ENCODE data around the gene UBXN1. TPM values are rescaled to one million over a fixed set of nuclear protein-coding genes. Genes with fewer than 3 reads are reported as not detected.
A peak's percentile ranks its signal among the peaks of the same experiment; 100 is the strongest.

The UBXN1 gene, protein sequence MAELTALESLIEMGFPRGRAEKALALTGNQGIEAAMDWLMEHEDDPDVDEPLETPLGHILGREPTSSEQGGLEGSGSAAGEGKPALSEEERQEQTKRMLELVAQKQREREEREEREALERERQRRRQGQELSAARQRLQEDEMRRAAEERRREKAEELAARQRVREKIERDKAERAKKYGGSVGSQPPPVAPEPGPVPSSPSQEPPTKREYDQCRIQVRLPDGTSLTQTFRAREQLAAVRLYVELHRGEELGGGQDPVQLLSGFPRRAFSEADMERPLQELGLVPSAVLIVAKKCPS
- total RNA-seq (100 to 1,000 TPM; 180 to 199 (median 196) TPM), total RNA-seq (76.0 to 172 (median 127) reads per million in 29 experiments)
- total RNA-seq (2013), result 126 TPM

- ATAC-seq (replicated peaks in 1 of 4), result peak; percentile 80 to 88 (median 87)
- Histone ChIP-seq H3K4me3 (ENCODE audit: control insufficient read depth in 1 of 2, extremely low read depth in 1 of 2, low read length in 1 of 2) (peak within 1 kb of the TSS; percentile 94 to 95), H3K36me3 (ENCODE audit: control insufficient read depth in 2 of 2, extremely low read depth in 1 of 2, insufficient read depth in 1 of 2, low read length in 1 of 2) (peaks cover 0 to 18% of the 10 kb centered on the region in 2 donors), H3K4me1 (ENCODE audit: control insufficient read depth in 1 of 2, extremely low read depth in 1 of 2, insufficient read depth in 2 of 2, low read length in 2 of 2) (peaks cover 12 to 25% of the 10 kb centered on the region in 2 experiments), H3K27ac (ENCODE audit: low read length) (peak within 1 kb of the TSS; percentile 91), H3K27me3 (replicated peaks in 1 of 2; ENCODE audit: control insufficient read depth in 2 of 2, extremely low read depth in 1 of 2, insufficient read depth in 2 of 2, low read length in 1 of 2) (no peaks in the 10 kb centered on the region), H3K9me3 (no peaks in the 10 kb centered on the region)
- peak; percentile 62 to 89 (median 78) for DNase-seq
- Mint-ChIP-seq H3K27me3 (no peaks in the 10 kb centered on the region), H3K4me3 (peak within 1 kb of the TSS; percentile 86 to 89 (median 87)), H3K36me3 (peaks cover 23% of the 10 kb centered on the region), H3K27ac (peak within 1 kb of the TSS; percentile 95), H3K4me1 (peaks cover 40 to 42% (median 41%) of the 10 kb centered on the region in 3 donors), H3K9me3 (no peaks in the 10 kb centered on the region)
- ChIA-PET CTCF (interaction anchor here (0.6 to 0.7 kb wide), 3 partner anchors 13 to 16 kb away, joined by 3 read pairs; no protein-coding TSS in a partner anchor), POLR2A (interaction anchor here (0.5 to 1.3 kb wide), 7 partner anchors 14 to 105 kb away, joined by 3 to 8 read pairs (median 4); partner anchors contain the start of genes C11orf98 (in 1 of the 2), CSKMT (in 1 of the 2) and EEF1G (in 1 of the 2))
- under 1% methylated on average over 34 of the region's 55 CpGs for WGBS (ENCODE audit: insufficient coverage)
Measured at GRCh38 chr11:62678770-62679696, at the start of gene UBXN1. TSS of gene UBXN1 (minus strand) at chr11:62679073. CDS start at chr11:62678923, 150 bp downstream.

DNA sequence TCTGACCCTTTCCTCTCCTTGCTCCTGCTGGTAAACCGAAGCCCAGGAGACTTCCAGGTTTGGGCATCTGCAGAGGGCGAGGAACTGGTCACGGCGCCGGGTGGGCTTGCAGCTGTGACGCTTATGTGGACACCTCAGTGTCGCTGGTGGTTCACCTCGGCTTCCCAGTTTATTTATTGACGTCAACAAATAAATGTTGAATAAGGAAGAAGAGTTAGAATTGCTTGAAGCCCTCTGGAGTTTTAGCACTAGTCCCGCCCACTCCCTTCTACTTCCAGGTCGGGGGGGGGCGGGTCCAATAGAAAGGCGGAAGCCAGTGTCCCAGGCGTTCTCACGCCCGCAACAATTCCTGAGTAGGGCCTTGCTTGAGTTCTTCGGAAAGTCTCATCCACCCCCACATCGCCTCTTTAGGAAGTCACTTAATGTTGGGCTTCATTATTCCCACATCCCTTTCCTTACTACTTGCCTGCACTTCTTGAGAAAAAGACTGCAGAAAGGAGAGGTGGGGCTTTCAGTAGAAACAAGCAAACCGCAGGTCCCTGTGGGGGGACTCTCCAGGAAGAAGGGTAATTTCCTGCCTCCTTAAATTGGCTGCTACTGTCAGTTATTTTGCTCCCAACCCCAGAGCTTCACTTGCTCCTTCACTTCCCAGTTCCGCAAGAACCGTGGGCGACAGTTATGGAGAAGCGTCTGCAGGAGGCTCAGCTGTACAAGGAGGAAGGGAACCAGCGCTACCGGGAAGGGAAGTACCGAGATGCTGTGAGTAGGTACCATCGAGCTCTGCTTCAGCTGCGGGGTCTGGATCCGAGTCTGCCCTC lies 49.5 kb upstream of the UBXN1 start, which contains the start of gene TTC9C:
Gene TTC9C (plus strand): TSS at position 316 of the 818 bp plus-strand sequence. CDS start 363 bp downstream, at position 679.
- Mint-ChIP-seq H3K4me1 (peaks cover 47 to 58% (median 56%) of the 10 kb centered on the region in 3 donors), H3K9me3 (no peaks in the 10 kb centered on the region), H3K4me3 (peak within 1 kb of the TSS; percentile 95 to 98 (median 98)), H3K27ac (peak within 1 kb of the TSS; percentile 98 to 99), H3K27me3 (no peaks in the 10 kb centered on the region), H3K36me3 (peaks cover 30% of the 10 kb centered on the region)
- H3K27me3 ChIP-seq (replicated peaks in 1 of 2; ENCODE audit: control insufficient read depth in 2 of 2, extremely low read depth in 1 of 2, insufficient read depth in 2 of 2, low read length in 1 of 2), result no peaks in the 10 kb centered on the region
- WGBS (ENCODE audit: insufficient coverage), result 2% methylated on average over 14 of the region's 29 CpGs
- ATAC-seq (replicated peaks in 1 of 4) (peak; percentile 38 to 51 (median 44)), DNase-seq (peak; percentile 72 to 89 (median 79))
- POLR2A ChIA-PET, result interaction anchor here (0.6 to 3.0 kb wide), 6 partner anchors 25 to 136 kb away, joined by 3 to 19 read pairs (median 8); partner anchors contain the start of genes C11orf98 (in 2 of the 2), CSKMT (in 2 of the 2) and ZBTB3 (in 1 of the 2)
- peaks cover 1 to 32% of the 10 kb centered on the region in 2 donors for H3K36me3 ChIP-seq (ENCODE audit: control insufficient read depth in 2 of 2, extremely low read depth in 1 of 2, insufficient read depth in 1 of 2, low read length in 1 of 2)
- peak within 1 kb of the TSS; percentile 86 to 95 for H3K4me3 ChIP-seq (ENCODE audit: control insufficient read depth in 1 of 2, extremely low read depth in 1 of 2, low read length in 1 of 2)
- peaks cover 20 to 47% of the 10 kb centered on the region in 2 experiments for H3K4me1 ChIP-seq (ENCODE audit: control insufficient read depth in 1 of 2, extremely low read depth in 1 of 2, insufficient read depth in 2 of 2, low read length in 2 of 2)
- peak within 1 kb of the TSS; percentile 94 for H3K27ac ChIP-seq (ENCODE audit: low read length)
- CTCF ChIA-PET, result interaction anchor here in 1 of 2 donors (1.1 to 2.8 kb wide), 3 partner anchors 25 to 58 kb away, joined by 3 to 14 read pairs (median 10); partner anchors contain the start of gene ZBTB3
- no peaks in the 10 kb centered on the region for H3K9me3 ChIP-seq

GRCh38 chr11:62727872-62728170 lies 48.9 kb upstream of the UBXN1 start:
- H3K27me3 Mint-ChIP-seq, result no peaks in the 10 kb centered on the region
- CTCF ChIA-PET, result interaction anchor here (0.6 to 2.8 kb wide), 15 partner anchors 9 to 1299 kb away, joined by 3 to 14 read pairs (median 3); partner anchors contain the start of genes C11orf98 (in 1 of the 2), CSKMT (in 1 of the 2), SLC3A2 (in 1 of the 2) and TUT1 (in 1 of the 2)
- peaks cover 4 to 32% of the 10 kb centered on the region in 2 donors for H3K36me3 ChIP-seq (ENCODE audit: control insufficient read depth in 2 of 2, extremely low read depth in 1 of 2, insufficient read depth in 1 of 2, low read length in 1 of 2)
- DNase-seq, result peak in 34 of 35 experiments; percentile 65 to 95 (median 81)
- no peaks in the 10 kb centered on the region for H3K9me3 ChIP-seq
- peaks cover 30% of the 10 kb centered on the region for H3K36me3 Mint-ChIP-seq
- H3K27ac ChIP-seq (ENCODE audit: low read length), result peak overlapping the region; percentile 94
- WGBS (ENCODE audit: insufficient coverage), result 0% methylated on average over 11 of the region's 20 CpGs
- POLR2A ChIA-PET, result interaction anchor here (0.8 to 3.0 kb wide), 12 partner anchors 19 to 172 kb away, joined by 3 to 19 read pairs (median 6); partner anchors contain the start of genes C11orf98 (in 2 of the 2), CSKMT (in 2 of the 2), TMEM179B (in 1 of the 2) and TUT1 (in 1 of the 2)
- peaks cover 20 to 47% of the 10 kb centered on the region in 2 experiments for H3K4me1 ChIP-seq (ENCODE audit: control insufficient read depth in 1 of 2, extremely low read depth in 1 of 2, insufficient read depth in 2 of 2, low read length in 2 of 2)
- H3K4me3 Mint-ChIP-seq, result peak overlapping the region; percentile 95 to 98 (median 98)
- peak overlapping the region; percentile 98 to 99 for H3K27ac Mint-ChIP-seq
- H3K9me3 Mint-ChIP-seq, result no peaks in the 10 kb centered on the region
- H3K4me1 Mint-ChIP-seq, result peaks cover 42 to 57% (median 53%) of the 10 kb centered on the region in 3 donors
- peak; percentile 59 to 65 (median 60) for ATAC-seq (replicated peaks in 1 of 4)
- peak overlapping the region; percentile 86 to 95 for H3K4me3 ChIP-seq (ENCODE audit: control insufficient read depth in 1 of 2, extremely low read depth in 1 of 2, low read length in 1 of 2)
- no peaks in the 10 kb centered on the region for H3K27me3 ChIP-seq (replicated peaks in 1 of 2; ENCODE audit: control insufficient read depth in 2 of 2, extremely low read depth in 1 of 2, insufficient read depth in 2 of 2, low read length in 1 of 2)

- DNase-seq (peak; percentile 96 to 100 (median 98)), ATAC-seq (replicated peaks in 1 of 4) (peak; percentile 77 to 84 (median 82))
- H3K4me1 ChIP-seq (ENCODE audit: control insufficient read depth in 1 of 2, extremely low read depth in 1 of 2, insufficient read depth in 2 of 2, low read length in 2 of 2), result peaks cover 20 to 43% of the 10 kb centered on the region in 2 experiments
- H3K9me3 Mint-ChIP-seq, result no peaks in the 10 kb centered on the region
- H3K4me3 ChIP-seq (ENCODE audit: control insufficient read depth in 1 of 2, extremely low read depth in 1 of 2, low read length in 1 of 2), result peak within 1 kb of the TSS; percentile 86 to 95
- peaks cover 36% of the 10 kb centered on the region for H3K36me3 Mint-ChIP-seq
- no peaks in the 10 kb centered on the region for H3K9me3 ChIP-seq
- H3K27ac ChIP-seq (ENCODE audit: low read length), result peak within 1 kb of the TSS; percentile 94
- no peaks in the 10 kb centered on the region for H3K27me3 Mint-ChIP-seq
- ChIA-PET CTCF (interaction anchor here (0.6 to 2.8 kb wide), 17 partner anchors 9 to 1477 kb away, joined by 3 to 14 read pairs (median 3); partner anchors contain the start of genes C11orf98 (in 1 of the 2), CSKMT (in 1 of the 2), SLC3A2 (in 1 of the 2) and STX5 (in 1 of the 2)), POLR2A (interaction anchor here (0.6 to 3.0 kb wide), 16 partner anchors 16 to 172 kb away, joined by 3 to 19 read pairs (median 4); partner anchors contain the start of genes C11orf98 (in 2 of the 2), CSKMT (in 2 of the 2), EEF1G (in 1 of the 2) and STX5 (in 1 of the 2))
- H3K27ac Mint-ChIP-seq, result peak within 1 kb of the TSS; percentile 98 to 99
- H3K4me3 Mint-ChIP-seq, result peak within 1 kb of the TSS; percentile 95 to 98 (median 98)
- under 1% methylated on average over 45 of the region's 72 CpGs for WGBS (ENCODE audit: insufficient coverage)
- no peaks in the 10 kb centered on the region for H3K27me3 ChIP-seq (replicated peaks in 1 of 2; ENCODE audit: control insufficient read depth in 2 of 2, extremely low read depth in 1 of 2, insufficient read depth in 2 of 2, low read length in 1 of 2)
- H3K4me1 Mint-ChIP-seq, result peaks cover 45 to 60% (median 56%) of the 10 kb centered on the region in 3 donors
- H3K36me3 ChIP-seq (ENCODE audit: control insufficient read depth in 2 of 2, extremely low read depth in 1 of 2, insufficient read depth in 1 of 2, low read length in 1 of 2), result peaks cover 4 to 34% of the 10 kb centered on the region in 2 donors
Measured at GRCh38 chr11:62727165-62727871, 48.4 kb upstream of the UBXN1 start, which contains the start of gene HNRNPUL2. TSS of gene HNRNPUL2 (minus strand) at chr11:62727457. CDS start at chr11:62727156, 301 bp downstream.
